Activated naive CD8-positive, alpha-beta T cell treated with anti-CD3 and anti-CD28 coated beads, Interleukin-2, amount 10 ng/mL, durations not matched to agents 7 days and 5 days (primary cell): ENCODE data around the gene SSC5D. TPM values are rescaled to one million over a fixed set of nuclear protein-coding genes. Genes with fewer than 3 reads are reported as not detected.

Source experiments
- ATAC-seq: fragments of 150-1000 bp; cut with Tn5 transposase; one replicate; pipeline ENCODE4 v1.10.0; 2021; ENCODE audit warnings: low read depth, moderate library complexity
- POLR2A ChIA-PET: fragments of 350-600 bp; sonication (Branson Sonifier 250); formaldehyde crosslinking; loops from one replicate; lab custom pipeline; 2021; ENCODE audit warnings: antibody characterized with exemption; lab: Charles Lee
- DNase-seq: peaks from one replicate; pipeline ENCODE4 v3.0.0; 2021
- H3K27ac Mint-ChIP-seq: one replicate; pipeline ENCODE4 v1.8.0; 2022; ENCODE audit warnings: mild to moderate bottlenecking, mixed read lengths
- H3K27me3 Mint-ChIP-seq: one replicate; pipeline ENCODE4 v1.8.0; 2022; ENCODE audit warnings: mild to moderate bottlenecking, moderate library complexity, mixed read lengths
- H3K36me3 Mint-ChIP-seq: one replicate; pipeline ENCODE4 v1.8.0; 2021; ENCODE audit warnings: mild to moderate bottlenecking, mixed read lengths
- H3K4me1 Mint-ChIP-seq: one replicate; pipeline ENCODE4 v1.8.0; 2021; ENCODE audit warnings: mixed read lengths
- H3K4me3 Mint-ChIP-seq: one replicate; pipeline ENCODE4 v1.8.0; 2022; ENCODE audit warnings: mild to moderate bottlenecking, moderate library complexity, mixed read lengths
- H3K9me3 Mint-ChIP-seq: one replicate; pipeline ENCODE4 v1.8.0; 2021; ENCODE audit warnings: mixed read lengths
- total RNA-seq, 2 experiments: library from RNA; stranded (reverse); gene quantifications; one replicate each; pipeline ENCODE4 v1.2.3, GENCODE V29; 2021

SSC5D gene
- total RNA-seq, 2 experiments from 2014 or later: 0.86 to 1.1 TPM

- H3K4me1 Mint-ChIP-seq: no peaks in the 10 kb centered on the region
- H3K4me3 Mint-ChIP-seq: no peak overlapping the region
- POLR2A ChIA-PET: no interaction called here
- H3K27ac Mint-ChIP-seq: no peak overlapping the region
- no peaks in the 10 kb centered on the region for H3K36me3 Mint-ChIP-seq
- DNase-seq: no peak
- H3K9me3 Mint-ChIP-seq: peaks cover 2% of the 10 kb centered on the region
- ATAC-seq: no peak
- no peaks in the 10 kb centered on the region for H3K27me3 Mint-ChIP-seq
Observed at GRCh38 chr19:55539090-55539984, 51.1 kb downstream of the SSC5D start.

- POLR2A ChIA-PET: no interaction called here
- ATAC-seq: no peak
- Mint-ChIP-seq H3K4me3 (no peak overlapping the region), H3K36me3 (no peaks in the 10 kb centered on the region), H3K9me3 (peaks cover 2% of the 10 kb centered on the region), H3K27me3 (no peaks in the 10 kb centered on the region), H3K4me1 (no peaks in the 10 kb centered on the region), H3K27ac (no peak overlapping the region)
- DNase-seq: no peak
Observed at GRCh38 chr19:55540619-55541018, 52.4 kb downstream of the SSC5D start.

- Mint-ChIP-seq H3K4me3 (no peak overlapping the region), H3K27me3 (no peaks in the 10 kb centered on the region), H3K9me3 (peaks cover 2% of the 10 kb centered on the region), H3K36me3 (no peaks in the 10 kb centered on the region), H3K27ac (no peak overlapping the region), H3K4me1 (no peaks in the 10 kb centered on the region)
- DNase-seq (no peak), ATAC-seq (no peak)
- POLR2A ChIA-PET: no interaction called here
Observed at GRCh38 chr19:55541091-55541490, 52.9 kb downstream of the SSC5D start.

GRCh38 chr19:55542292-55542855 lies 54.1 kb downstream of the SSC5D start:
- Mint-ChIP-seq H3K27me3 (peaks cover 2% of the 10 kb centered on the region), H3K4me3 (no peak overlapping the region), H3K9me3 (peaks cover 2% of the 10 kb centered on the region), H3K36me3 (no peaks in the 10 kb centered on the region), H3K27ac (no peak overlapping the region), H3K4me1 (peaks cover under 1% of the 10 kb centered on the region)
- no peak for ATAC-seq
- DNase-seq: no peak
- POLR2A ChIA-PET: no interaction called here

GRCh38 chr19:55543567-55543966 lies 55.3 kb downstream of the SSC5D start:
- Mint-ChIP-seq H3K4me1 (peaks cover 1% of the 10 kb centered on the region), H3K36me3 (no peaks in the 10 kb centered on the region), H3K27me3 (peaks cover 12% of the 10 kb centered on the region), H3K27ac (no peak overlapping the region), H3K9me3 (peaks cover 2% of the 10 kb centered on the region), H3K4me3 (no peak overlapping the region)
- POLR2A ChIA-PET: no interaction called here
- ATAC-seq: no peak
- no peak for DNase-seq

GRCh38 chr19:55544014-55544413 lies 55.8 kb downstream of the SSC5D start:
- DNase-seq: no peak
- Mint-ChIP-seq H3K4me3 (no peak overlapping the region), H3K27me3 (peaks cover 12% of the 10 kb centered on the region), H3K27ac (no peak overlapping the region), H3K4me1 (peaks cover 1% of the 10 kb centered on the region), H3K9me3 (peaks cover 2% of the 10 kb centered on the region), H3K36me3 (no peaks in the 10 kb centered on the region)
- POLR2A ChIA-PET: no interaction called here
- ATAC-seq: no peak

GRCh38 chr19:55544776-55545439 lies 56.7 kb downstream of the SSC5D start:
- POLR2A ChIA-PET: no interaction called here
- no peak for ATAC-seq
- Mint-ChIP-seq H3K27me3 (peaks cover 12% of the 10 kb centered on the region), H3K4me3 (no peak overlapping the region), H3K36me3 (no peaks in the 10 kb centered on the region), H3K4me1 (peaks cover 1% of the 10 kb centered on the region), H3K27ac (no peak overlapping the region), H3K9me3 (peaks cover 2% of the 10 kb centered on the region)
- no peak for DNase-seq

- H3K27ac Mint-ChIP-seq: no peak within 1 kb of the TSS
- POLR2A ChIA-PET: no interaction called here
- peaks cover 12% of the 10 kb centered on the region for H3K27me3 Mint-ChIP-seq
- H3K36me3 Mint-ChIP-seq: no peaks in the 10 kb centered on the region
- peaks cover 2% of the 10 kb centered on the region for H3K9me3 Mint-ChIP-seq
- DNase-seq: no peak
- H3K4me3 Mint-ChIP-seq: no peak within 1 kb of the TSS
- H3K4me1 Mint-ChIP-seq: peaks cover 1% of the 10 kb centered on the region
- ATAC-seq: no peak
Observed at GRCh38 chr19:55545443-55545842, 57.2 kb downstream of the SSC5D start, which contains the start of gene SBK3. TSS of gene SBK3 (minus strand) at chr19:55545543. CDS start at chr19:55545543, 0 bp downstream.

- Mint-ChIP-seq H3K4me3 (no peak overlapping the region), H3K27ac (no peak overlapping the region), H3K27me3 (peaks cover 12% of the 10 kb centered on the region), H3K36me3 (no peaks in the 10 kb centered on the region), H3K4me1 (peaks cover 1% of the 10 kb centered on the region), H3K9me3 (peaks cover 2% of the 10 kb centered on the region)
- DNase-seq (no peak), ATAC-seq (no peak)
- POLR2A ChIA-PET: no interaction called here
Observed at GRCh38 chr19:55546011-55546410, 57.8 kb downstream of the SSC5D start.

GRCh38 chr19:55546822-55547614 lies 58.8 kb downstream of the SSC5D start:
- ATAC-seq (no peak), DNase-seq (no peak)
- Mint-ChIP-seq H3K9me3 (peaks cover 2% of the 10 kb centered on the region), H3K4me3 (no peak overlapping the region), H3K36me3 (no peaks in the 10 kb centered on the region), H3K4me1 (peaks cover 1% of the 10 kb centered on the region), H3K27me3 (peaks cover 12% of the 10 kb centered on the region), H3K27ac (no peak overlapping the region)
- POLR2A ChIA-PET: no interaction called here

GRCh38 chr19:55549500-55550320 lies 61.5 kb downstream of the SSC5D start:
- Mint-ChIP-seq H3K36me3 (no peaks in the 10 kb centered on the region), H3K27ac (no peak overlapping the region), H3K9me3 (no peaks in the 10 kb centered on the region), H3K4me3 (no peak overlapping the region), H3K4me1 (peaks cover 4% of the 10 kb centered on the region), H3K27me3 (peaks cover 17% of the 10 kb centered on the region)
- ATAC-seq (no peak), DNase-seq (no peak)
- POLR2A ChIA-PET: interaction anchor here (0.5 kb wide), 1 partner anchor 81 kb away, joined by 5 read pairs; no protein-coding TSS in a partner anchor

GRCh38 chr19:55550321-55550650 lies 62.0 kb downstream of the SSC5D start:
- H3K27ac Mint-ChIP-seq: no peak overlapping the region
- H3K36me3 Mint-ChIP-seq: no peaks in the 10 kb centered on the region
- H3K4me1 Mint-ChIP-seq: peaks cover 4% of the 10 kb centered on the region
- ATAC-seq: no peak
- no peak for DNase-seq
- peaks cover 17% of the 10 kb centered on the region for H3K27me3 Mint-ChIP-seq
- no peak overlapping the region for H3K4me3 Mint-ChIP-seq
- POLR2A ChIA-PET: interaction anchor here (0.5 kb wide), 1 partner anchor 81 kb away, joined by 5 read pairs; no protein-coding TSS in a partner anchor
- no peaks in the 10 kb centered on the region for H3K9me3 Mint-ChIP-seq
